ENCODE results near the gene MVK.

DNA sequence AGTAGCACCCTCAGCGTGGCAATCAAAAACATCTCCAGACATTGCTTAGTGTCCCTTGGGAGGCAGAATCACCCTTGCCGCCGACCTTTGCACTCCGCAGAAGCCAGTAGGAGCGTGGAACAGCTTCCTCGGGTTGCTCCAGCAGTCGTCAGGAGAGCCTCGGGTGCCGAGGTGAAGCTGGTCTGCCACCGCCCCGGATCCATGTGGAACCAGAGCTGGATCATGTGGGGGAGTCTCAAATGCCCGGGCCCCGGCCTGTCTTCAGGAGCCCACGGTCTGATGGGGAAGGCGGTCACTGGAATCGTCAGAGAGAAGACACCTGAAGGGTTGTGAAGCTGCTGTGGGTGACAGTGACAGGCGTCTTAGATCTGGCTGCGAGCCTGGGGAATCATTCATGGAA is 14.3 kb downstream of the MVK start:
- TF ChIP-seq, protein P1, sequence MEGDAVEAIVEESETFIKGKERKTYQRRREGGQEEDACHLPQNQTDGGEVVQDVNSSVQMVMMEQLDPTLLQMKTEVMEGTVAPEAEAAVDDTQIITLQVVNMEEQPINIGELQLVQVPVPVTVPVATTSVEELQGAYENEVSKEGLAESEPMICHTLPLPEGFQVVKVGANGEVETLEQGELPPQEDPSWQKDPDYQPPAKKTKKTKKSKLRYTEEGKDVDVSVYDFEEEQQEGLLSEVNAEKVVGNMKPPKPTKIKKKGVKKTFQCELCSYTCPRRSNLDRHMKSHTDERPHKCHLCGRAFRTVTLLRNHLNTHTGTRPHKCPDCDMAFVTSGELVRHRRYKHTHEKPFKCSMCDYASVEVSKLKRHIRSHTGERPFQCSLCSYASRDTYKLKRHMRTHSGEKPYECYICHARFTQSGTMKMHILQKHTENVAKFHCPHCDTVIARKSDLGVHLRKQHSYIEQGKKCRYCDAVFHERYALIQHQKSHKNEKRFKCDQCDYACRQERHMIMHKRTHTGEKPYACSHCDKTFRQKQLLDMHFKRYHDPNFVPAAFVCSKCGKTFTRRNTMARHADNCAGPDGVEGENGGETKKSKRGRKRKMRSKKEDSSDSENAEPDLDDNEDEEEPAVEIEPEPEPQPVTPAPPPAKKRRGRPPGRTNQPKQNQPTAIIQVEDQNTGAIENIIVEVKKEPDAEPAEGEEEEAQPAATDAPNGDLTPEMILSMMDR (IDR thresholded peaks at IDR 0.05 in 4 of 5, conservative IDR thresholded peaks at IDR 0.05 in 1 of 5), result no peak
- no peak for TF ChIP-seq POLR2A (IDR thresholded peaks at IDR 0.05)

Data from gastrocnemius medialis (tissue), 4 donors.